Mononuclear cell (primary cell): ENCODE data around the gene AK5. TPM values are rescaled to one million over a fixed set of nuclear protein-coding genes. Genes with fewer than 3 reads are reported as not detected.
"Not testable (repeated sequence)": the region's sequence is repeated elsewhere in the genome, so short reads cannot be mapped to it uniquely, and the experiment has no call there.

ENCODE experiments used
- H3K27me3 ChIP-seq: 2 replicates; pipeline ENCODE4 v1.6.0; 2011; ENCODE audit warnings: low read length, control low read depth; ENCODE audit not compliant: insufficient read depth
- H3K4me1 ChIP-seq: 2 replicates; pipeline ENCODE4 v1.5.1; 2011; ENCODE audit warnings: mild to moderate bottlenecking, low read length, control low read depth; ENCODE audit not compliant: insufficient read depth
- H3K4me3 ChIP-seq: 2 replicates; pipeline ENCODE4 v1.5.1; 2011; ENCODE audit warnings: mild to moderate bottlenecking, low read length, moderate library complexity
- H3K9me3 ChIP-seq: 2 replicates; pipeline ENCODE4 v1.5.1; 2011; ENCODE audit warnings: low read depth, mild to moderate bottlenecking, control low read depth, low read length
- total RNA-seq: library from RNA; depleted of rRNA; stranded (reverse); fragments of >200 nt; gene quantifications from one replicate; pipeline ENCODE4 v1.2.3, GENCODE V29; 2012

The AK5 gene
- total RNA-seq, 1 donor, result 16.3 TPM

GRCh38 chr1:77531596-77532280 lies 249.9 kb downstream of the AK5 start:
- H3K4me3 ChIP-seq, H3K27me3 ChIP-seq, H3K9me3 ChIP-seq: not testable (repeated sequence)
- peaks cover 18% of the 10 kb centered on the region for H3K4me1 ChIP-seq

- no peaks in the 10 kb centered on the region for H3K9me3 ChIP-seq
- no peak overlapping the region for H3K4me3 ChIP-seq
- H3K4me1 ChIP-seq, result peaks cover 18% of the 10 kb centered on the region
- H3K27me3 ChIP-seq, result no peaks in the 10 kb centered on the region
Measured at GRCh38 chr1:77532641-77533040, 250.8 kb downstream of the AK5 start.

DNA sequence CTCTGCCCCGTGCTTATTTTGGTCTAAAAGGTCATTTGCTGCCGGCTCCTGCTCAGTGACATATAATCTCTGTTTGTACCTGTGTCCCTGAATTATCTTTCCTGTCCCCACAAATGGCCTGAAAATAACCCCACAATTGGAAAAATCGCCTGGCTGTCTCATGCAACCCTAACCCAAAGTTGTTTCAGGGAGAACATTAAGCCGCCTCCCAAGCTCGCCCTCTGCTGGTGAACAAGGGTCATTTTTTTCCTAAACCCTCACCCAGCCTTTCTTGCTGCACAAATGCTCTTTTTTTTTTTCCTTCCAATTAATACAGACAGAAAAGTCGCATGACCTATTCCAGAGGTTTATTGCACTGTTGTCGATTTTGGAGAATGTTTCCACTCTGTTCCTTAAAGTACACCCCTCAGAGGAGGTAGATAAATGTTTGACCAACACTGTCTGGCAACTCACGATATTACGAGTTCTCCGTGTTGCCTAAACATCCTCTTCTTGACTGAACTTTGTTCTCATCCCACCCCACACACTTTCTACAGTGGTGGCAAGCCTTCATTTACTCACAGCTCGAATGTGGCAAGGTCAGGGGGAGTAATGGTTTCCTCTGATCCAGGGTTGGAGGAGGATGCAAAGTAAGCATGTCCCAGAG lies 252.0 kb downstream of the AK5 start:
- Histone ChIP-seq H3K27me3 (no peaks in the 10 kb centered on the region), H3K4me1 (peaks cover 18% of the 10 kb centered on the region), H3K9me3 (no peaks in the 10 kb centered on the region), H3K4me3 (no peak overlapping the region)

GRCh38 chr1:77534456-77534855 lies 252.6 kb downstream of the AK5 start:
- peaks cover 19% of the 10 kb centered on the region for H3K4me1 ChIP-seq
- H3K9me3 ChIP-seq, result no peaks in the 10 kb centered on the region
- no peak overlapping the region for H3K4me3 ChIP-seq
- no peaks in the 10 kb centered on the region for H3K27me3 ChIP-seq

DNA sequence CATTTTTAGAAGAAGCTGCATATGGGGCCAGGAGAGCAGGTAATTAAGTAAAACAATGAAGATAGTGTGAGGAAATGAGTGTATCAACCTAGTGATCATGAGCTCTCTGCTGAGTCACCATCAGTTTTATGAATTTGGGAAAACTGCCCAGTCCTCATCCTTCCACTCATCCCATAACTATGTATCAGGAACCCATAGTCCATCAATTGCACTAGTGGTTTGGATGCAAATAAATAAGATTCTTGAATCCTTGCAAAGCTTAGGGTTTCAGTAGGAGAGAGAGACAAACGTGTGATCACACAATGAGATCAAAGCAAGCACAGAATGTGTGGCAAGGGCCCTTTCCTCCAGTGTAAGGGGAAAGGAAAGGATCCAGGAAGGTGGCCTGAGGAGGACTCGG lies 255.0 kb downstream of the AK5 start:
- Histone ChIP-seq H3K9me3 (no peaks in the 10 kb centered on the region), H3K27me3 (no peaks in the 10 kb centered on the region), H3K4me1 (peaks cover 32% of the 10 kb centered on the region), H3K4me3 (no peak overlapping the region)

DNA sequence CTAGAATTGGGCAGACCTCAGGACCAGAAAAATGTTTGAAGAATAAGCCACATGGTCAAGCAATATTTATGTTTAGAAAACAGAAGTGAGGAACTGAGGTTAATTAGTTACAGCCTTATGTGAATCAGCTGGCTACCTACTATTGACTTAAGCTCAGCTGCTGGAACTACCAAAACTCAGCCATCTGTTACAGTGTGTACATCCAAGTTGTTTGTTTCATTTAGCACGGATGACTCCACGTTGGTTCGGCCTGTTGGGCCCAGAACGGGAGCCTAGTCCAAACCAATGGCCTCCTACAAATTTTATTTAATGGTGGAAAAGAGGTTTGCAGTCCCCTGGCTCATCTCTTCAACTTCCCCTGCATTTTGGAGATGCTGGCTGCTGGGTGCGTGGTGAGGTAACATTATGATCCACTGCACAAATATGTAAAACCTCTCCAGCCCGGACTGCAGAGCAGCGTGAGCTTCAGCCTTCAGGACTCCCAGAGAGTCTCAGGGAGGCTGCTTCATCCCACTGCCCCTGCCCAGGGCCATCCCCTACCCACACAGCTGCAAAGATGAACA lies 257.2 kb downstream of the AK5 start:
- Histone ChIP-seq H3K4me1 (peaks cover 35% of the 10 kb centered on the region), H3K27me3 (no peaks in the 10 kb centered on the region), H3K9me3 (no peaks in the 10 kb centered on the region), H3K4me3 (no peak overlapping the region)

GRCh38 chr1:77539519-77540142 lies 257.8 kb downstream of the AK5 start:
- Histone ChIP-seq H3K9me3 (no peaks in the 10 kb centered on the region), H3K4me3 (no peak overlapping the region), H3K4me1 (peaks cover 29% of the 10 kb centered on the region), H3K27me3 (no peaks in the 10 kb centered on the region)

GRCh38 chr1:77540501-77541161 lies 258.8 kb downstream of the AK5 start:
- H3K9me3 ChIP-seq, result no peaks in the 10 kb centered on the region
- no peak overlapping the region for H3K4me3 ChIP-seq
- H3K27me3 ChIP-seq, result no peaks in the 10 kb centered on the region
- peaks cover 25% of the 10 kb centered on the region for H3K4me1 ChIP-seq

DNA sequence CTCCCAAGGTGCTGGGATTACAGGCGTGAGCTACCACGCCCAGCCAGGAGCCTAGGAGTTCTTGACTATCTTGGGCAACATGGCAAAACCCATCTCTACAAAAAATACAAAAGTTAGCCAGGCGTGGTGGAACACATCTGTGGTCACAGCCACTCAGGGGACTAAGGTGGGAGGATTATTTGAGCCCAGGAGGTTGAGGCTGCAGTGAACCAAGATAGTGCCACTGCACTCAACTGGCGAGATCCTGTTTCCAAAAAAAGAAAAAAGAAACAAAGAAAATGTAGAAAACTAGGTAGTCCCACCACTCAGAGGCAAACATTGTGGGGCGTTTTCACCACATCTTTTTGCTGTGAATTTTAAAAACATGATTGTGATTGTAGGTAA lies 259.3 kb downstream of the AK5 start:
- no peak overlapping the region for H3K4me3 ChIP-seq
- H3K9me3 ChIP-seq, result no peaks in the 10 kb centered on the region
- H3K27me3 ChIP-seq, result no peaks in the 10 kb centered on the region
- H3K4me1 ChIP-seq, result peaks cover 25% of the 10 kb centered on the region

- Histone ChIP-seq H3K4me3 (no peak overlapping the region), H3K27me3 (no peaks in the 10 kb centered on the region), H3K9me3 (no peaks in the 10 kb centered on the region), H3K4me1 (peaks cover 25% of the 10 kb centered on the region)
Measured at GRCh38 chr1:77542813-77543420, 261.1 kb downstream of the AK5 start.

GRCh38 chr1:77543822-77544448 lies 262.1 kb downstream of the AK5 start:
- H3K9me3 ChIP-seq, result no peaks in the 10 kb centered on the region
- no peak overlapping the region for H3K4me3 ChIP-seq
- H3K27me3 ChIP-seq, result no peaks in the 10 kb centered on the region
- H3K4me1 ChIP-seq, result peaks cover 25% of the 10 kb centered on the region

DNA sequence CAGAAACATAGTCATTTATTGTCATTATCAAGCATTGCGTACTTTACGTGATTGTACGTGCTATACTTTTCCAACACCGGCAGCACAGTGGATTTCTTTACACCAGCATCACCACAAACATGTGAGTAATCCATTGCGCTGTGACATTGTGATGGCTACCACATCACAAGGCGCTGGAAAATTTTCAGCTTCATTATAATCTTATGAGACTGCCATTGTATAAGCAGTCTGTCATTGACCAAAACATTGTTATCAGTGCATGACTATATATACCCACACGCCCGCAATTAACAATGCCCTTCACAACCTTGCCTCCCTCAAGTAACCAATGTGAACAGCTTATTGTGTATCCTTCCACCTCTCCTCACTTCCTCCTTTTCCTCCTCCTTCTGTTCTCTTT lies 263.0 kb downstream of the AK5 start:
- Histone ChIP-seq H3K27me3 (no peaks in the 10 kb centered on the region), H3K4me1 (peaks cover 19% of the 10 kb centered on the region), H3K9me3 (no peaks in the 10 kb centered on the region), H3K4me3 (no peak overlapping the region)

GRCh38 chr1:77545970-77546369 lies 264.2 kb downstream of the AK5 start:
- Histone ChIP-seq H3K27me3 (no peaks in the 10 kb centered on the region), H3K4me3 (no peak overlapping the region), H3K9me3 (no peaks in the 10 kb centered on the region), H3K4me1 (peaks cover 10% of the 10 kb centered on the region)

DNA sequence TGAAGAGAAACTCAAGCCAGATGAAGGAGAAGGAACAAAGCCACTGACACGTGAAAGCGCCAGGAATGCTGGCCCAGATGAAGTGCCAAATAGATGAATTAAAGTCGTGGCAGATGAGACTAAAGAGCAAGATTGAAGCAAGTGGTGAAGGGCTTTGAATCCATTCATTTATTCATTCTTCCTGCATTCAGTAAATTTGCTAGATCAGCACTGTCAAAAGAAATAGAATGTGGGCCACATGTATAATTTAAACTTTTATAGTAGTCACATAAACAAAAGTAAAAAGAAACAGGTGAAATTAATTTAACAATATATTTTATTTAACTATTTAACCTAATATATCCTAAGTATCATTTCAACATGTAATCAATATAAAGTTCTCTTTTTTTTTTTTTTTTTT lies 265.1 kb downstream of the AK5 start:
- Histone ChIP-seq H3K4me1 (peaks cover 10% of the 10 kb centered on the region), H3K9me3 (no peaks in the 10 kb centered on the region), H3K27me3 (no peaks in the 10 kb centered on the region), H3K4me3 (no peak overlapping the region)
